PC-3 (cell line): ENCODE measurements around the gene POLE4.

Experiments used
- CTCF ChIP-seq: fragments of 300-600 bp; sonication (generic); conservative IDR thresholded peaks from 2 replicates; pipeline ENCODE4 v1.5.1; 2017; ENCODE audit warnings: antibody characterized with exemption, low read depth, mild to moderate bottlenecking, low read length
- EZH2 ChIP-seq: fragments of 300-600 bp; sonication (generic); IDR thresholded peaks from one replicate; pipeline ENCODE4 v1.6.1; 2017; ENCODE audit warnings: antibody characterized with exemption, mild to moderate bottlenecking, low read length; ENCODE audit not compliant: unreplicated experiment
- EZH2phosphoT487 ChIP-seq: fragments of 300-600 bp; sonication (generic); IDR thresholded peaks from 2 replicates; pipeline ENCODE4 v1.6.1; 2018; ENCODE audit warnings: mild to moderate bottlenecking, antibody characterized with exemption, low read length, borderline replicate concordance

GRCh38 chr2:74983631-74984392, 25.4 kb downstream of the POLE4 start:
- TF ChIP-seq CTCF (no peak), EZH2 (no peak), EZH2phosphoT487 (no peak)
